Measurements from ENCODE around the gene LMNA.

DNA sequence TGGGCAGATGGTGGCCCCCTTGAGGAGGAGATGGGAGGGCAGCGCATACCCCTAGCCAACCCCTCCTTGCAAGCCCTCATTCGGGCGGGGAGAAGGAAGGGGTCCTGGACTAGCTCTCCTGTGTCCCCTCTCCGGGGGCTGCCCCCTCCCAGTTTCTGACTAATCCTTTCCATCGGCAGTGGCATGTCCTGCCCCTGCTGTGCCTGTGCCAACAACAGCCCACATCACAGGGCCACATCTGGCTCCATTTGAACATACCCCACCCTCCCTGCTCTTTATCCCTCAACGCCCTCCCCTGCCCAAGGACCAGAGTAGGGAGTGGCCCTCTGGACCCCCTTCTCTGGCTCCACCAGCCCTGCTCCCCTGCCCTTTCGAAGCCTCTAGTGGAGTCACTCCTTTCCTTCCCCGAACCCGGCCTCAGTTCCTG, 11.0 kb upstream of the LMNA start:
- no peak for TF ChIP-seq POLR2A (IDR thresholded peaks at IDR 0.05)
- TF ChIP-seq, protein P1, sequence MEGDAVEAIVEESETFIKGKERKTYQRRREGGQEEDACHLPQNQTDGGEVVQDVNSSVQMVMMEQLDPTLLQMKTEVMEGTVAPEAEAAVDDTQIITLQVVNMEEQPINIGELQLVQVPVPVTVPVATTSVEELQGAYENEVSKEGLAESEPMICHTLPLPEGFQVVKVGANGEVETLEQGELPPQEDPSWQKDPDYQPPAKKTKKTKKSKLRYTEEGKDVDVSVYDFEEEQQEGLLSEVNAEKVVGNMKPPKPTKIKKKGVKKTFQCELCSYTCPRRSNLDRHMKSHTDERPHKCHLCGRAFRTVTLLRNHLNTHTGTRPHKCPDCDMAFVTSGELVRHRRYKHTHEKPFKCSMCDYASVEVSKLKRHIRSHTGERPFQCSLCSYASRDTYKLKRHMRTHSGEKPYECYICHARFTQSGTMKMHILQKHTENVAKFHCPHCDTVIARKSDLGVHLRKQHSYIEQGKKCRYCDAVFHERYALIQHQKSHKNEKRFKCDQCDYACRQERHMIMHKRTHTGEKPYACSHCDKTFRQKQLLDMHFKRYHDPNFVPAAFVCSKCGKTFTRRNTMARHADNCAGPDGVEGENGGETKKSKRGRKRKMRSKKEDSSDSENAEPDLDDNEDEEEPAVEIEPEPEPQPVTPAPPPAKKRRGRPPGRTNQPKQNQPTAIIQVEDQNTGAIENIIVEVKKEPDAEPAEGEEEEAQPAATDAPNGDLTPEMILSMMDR (IDR thresholded peaks at IDR 0.05): no peak
